Measurements from ENCODE around the gene LACTB. TPM values are rescaled to one million over a fixed set of nuclear protein-coding genes. Genes with fewer than 3 reads are reported as not detected.

The LACTB gene
- total and polyA plus RNA-seq, 2 of the 4 experiments (the other 2 are of a cell fraction) = 12.9 to 32.7 TPM

DNA sequence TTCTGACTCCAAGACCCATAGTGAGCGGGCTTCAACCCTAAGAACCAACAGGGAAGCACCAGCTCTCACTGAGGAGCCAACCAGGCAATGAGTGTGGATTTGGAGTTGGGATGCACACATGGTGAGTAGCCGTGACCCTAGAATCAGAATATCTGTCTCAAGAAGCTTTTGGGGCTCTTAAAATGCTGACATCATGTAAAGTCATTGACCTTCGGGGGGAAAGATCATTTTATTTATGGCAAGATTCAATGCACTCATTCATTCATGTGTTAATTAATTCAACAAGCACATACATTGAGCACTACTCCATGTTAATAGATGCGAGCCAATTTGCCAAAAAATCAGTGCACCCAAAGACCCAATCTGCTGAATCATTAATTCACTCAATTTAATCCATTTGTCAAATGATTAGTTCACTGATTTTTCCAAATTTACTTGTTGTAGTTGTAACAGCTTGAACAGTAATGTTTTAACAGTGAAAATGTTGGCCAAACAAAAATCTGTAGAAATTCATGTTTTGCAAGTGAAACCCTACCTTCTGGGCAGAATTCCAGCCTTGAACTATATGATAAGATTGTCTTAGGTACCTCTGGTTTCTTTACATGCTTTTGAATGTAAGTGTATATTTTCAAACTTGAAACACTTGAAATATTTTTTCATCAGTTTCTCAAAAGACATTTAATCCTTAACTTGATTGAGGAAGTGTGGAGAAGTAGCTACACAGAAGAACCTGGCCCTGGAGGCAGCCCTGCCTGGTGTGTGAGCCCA, 29.8 kb upstream of the LACTB start:
- no peak for ATAC-seq (ENCODE audit: low read depth)
- H2BK15ac ChIP-seq (ENCODE audit: low read depth, low read length) = peak overlapping the region; percentile 88; the same call in 2 of the 3 replicates
- peak overlapping the region; percentile 92 for H2AK5ac ChIP-seq (ENCODE audit: low read depth, low read length)
- H3K9ac ChIP-seq (ENCODE audit: low read depth, low read length) = no peak overlapping the region
- H3K27me3 ChIP-seq (ENCODE audit: control insufficient read depth, insufficient read depth, low read length) = no peaks in the 10 kb centered on the region
- H3K4ac ChIP-seq (ENCODE audit: low read depth, low read length) = peak overlapping the region; percentile 85
- H2AFZ ChIP-seq (replicated peaks; ENCODE audit: low read length, poor library complexity) = no peak overlapping the region
- no peak overlapping the region for H3K27ac ChIP-seq (ENCODE audit: insufficient read depth, low read length)
- in situ Hi-C loops (cut with MboI; ENCODE audit: low sequenced_read_pairs) (no loop called here), dilution Hi-C loops (cut with HindIII; ENCODE audit: low sequenced_read_pairs, unreplicated experiment) (no loop called here), intact Hi-C loops (cut with micrococcal nuclease) (loop anchor here (2.0 to 10.0 kb wide), 3 partner anchors 21 to 313 kb away; no protein-coding TSS in a partner anchor)
- H3K4me2 ChIP-seq (ENCODE audit: low read depth, low read length) = no peak overlapping the region
- no peak overlapping the region for H3K4me3 ChIP-seq (ENCODE audit: insufficient read depth, low read depth, low read length)
- DNase-seq = no peak
- no TSS peak for BruUV-seq (replicated peaks)
- no peak for TF ChIP-seq SMC3 (IDR thresholded peaks at IDR 0.05; ENCODE audit: low read depth, low read length)
- TF ChIP-seq MAFK (IDR thresholded peaks at IDR 0.05; ENCODE audit: low read depth, low read length) = peak; percentile 62
- H3K9me1 ChIP-seq (ENCODE audit: insufficient read depth, low read length) = peaks cover 11% of the 10 kb centered on the region
- no peaks in the 10 kb centered on the region for H3K36me3 ChIP-seq (ENCODE audit: control insufficient read depth, insufficient read depth, low read length)
- ChIA-PET CTCF (interaction anchor here (1.3 kb wide), 1 partner anchor 38 kb away, joined by 4 read pairs; no protein-coding TSS in a partner anchor), POLR2A (ENCODE audit: unreplicated experiment) (no interaction called here)
- H4K5ac ChIP-seq (ENCODE audit: low read depth, low read length) = peak overlapping the region; percentile 52; the same call in 1 of the 2 replicates
- H2AK9ac ChIP-seq (replicated peaks; ENCODE audit: low read depth, low read length, poor library complexity) = no peak overlapping the region
- H4K8ac ChIP-seq (ENCODE audit: low read depth in 2 of 2, low read length in 2 of 2) = peak overlapping the region in 1 of 2 experiments; percentile 53; a peak in 1 of 4 replicates
- H2BK5ac ChIP-seq (ENCODE audit: low read depth, low read length, poor library complexity, severe bottlenecking) = peak overlapping the region; percentile 30
- peak overlapping the region; percentile 76; the same call in 1 of the 2 replicates for H2BK20ac ChIP-seq (ENCODE audit: low read depth, low read length)
- peak overlapping the region; percentile 62; the same call in 1 of the 2 replicates for H3K18ac ChIP-seq (ENCODE audit: low read depth, low read length)
- H3K56ac ChIP-seq (ENCODE audit: extremely low read depth, insufficient read depth, low read length) = no peak overlapping the region
- peak overlapping the region; percentile 66; the same call in 1 of the 2 replicates for H3K23ac ChIP-seq (ENCODE audit: low read depth, low read length)
- peak overlapping the region; percentile 76 for H3K14ac ChIP-seq (replicated peaks; ENCODE audit: low read depth, low read length)
- peak overlapping the region; percentile 44 for H4K91ac ChIP-seq (ENCODE audit: insufficient read depth, low read depth, low read length)
- H4K20me1 ChIP-seq (ENCODE audit: insufficient read depth, low read length) = no peaks in the 10 kb centered on the region
- WGBS, 2 experiments (ENCODE audit: extremely low coverage in 2 of 2, insufficient read length in 1 of 2) = no CpG with 5 or more reads among the region's 4 CpGs
- H3K9me3 ChIP-seq (ENCODE audit: control insufficient read depth, insufficient read depth, low read length) = no peaks in the 10 kb centered on the region
- H2BK120ac ChIP-seq (ENCODE audit: low read depth, low read length) = peak overlapping the region; percentile 77; the same call in 1 of the 2 replicates
- peaks cover 0 to 6% of the 10 kb centered on the region in 2 experiments; a peak in 2 of 4 replicates for H3K79me1 ChIP-seq (ENCODE audit: low read depth in 1 of 2, low read length in 2 of 2)
- H3K4me1 ChIP-seq (ENCODE audit: control insufficient read depth, insufficient read depth, low read length) = peaks cover 17% of the 10 kb centered on the region

All from IMR-90 (cell line).